ENCODE data around the gene TBC1D10A. TPM values are rescaled to one million over a fixed set of nuclear protein-coding genes. Genes with fewer than 3 reads are reported as not detected.

The TBC1D10A gene
- total and polyA plus RNA-seq, 2 experiments from 2014 or later: 3.3 to 8.8 TPM

DNA sequence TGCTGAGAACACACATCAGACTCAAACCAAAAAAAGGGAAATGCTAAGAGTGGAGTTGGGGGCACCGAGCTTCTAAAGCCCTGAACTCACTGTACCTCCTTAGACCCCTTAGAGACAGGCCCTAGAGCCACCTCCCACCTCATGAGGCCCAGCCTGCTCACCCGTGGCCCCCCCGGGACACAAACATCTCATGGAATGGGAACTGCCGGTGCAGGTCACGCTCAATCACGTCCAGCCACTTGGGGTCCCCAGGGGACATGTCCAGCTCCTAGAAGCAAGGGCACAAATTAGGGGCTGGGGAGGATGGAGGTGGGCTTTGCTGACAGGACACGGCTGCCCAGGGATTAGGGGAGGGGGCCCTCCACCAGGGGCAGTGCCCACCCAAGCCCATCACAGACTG lies 31.2 kb downstream of the TBC1D10A start:
- Histone ChIP-seq H2AFZ (no peak overlapping the region), H3K4me2 (no peak overlapping the region), H3K36me3 (ENCODE audit: insufficient read depth) (no peaks in the 10 kb centered on the region), H3K79me2 (replicated peaks; ENCODE audit: insufficient read depth) (no peaks in the 10 kb centered on the region), H3F3A (replicated peaks; ENCODE audit: low read depth) (no peaks in the 10 kb centered on the region), H3K9me2 (ENCODE audit: insufficient read depth) (no peaks in the 10 kb centered on the region), H3K4me1 (ENCODE audit: insufficient read depth) (peaks cover 2% of the 10 kb centered on the region; the same call in 1 of the 2 replicates), H4K20me1 (replicated peaks; ENCODE audit: insufficient read depth) (no peaks in the 10 kb centered on the region), H3K27ac (ENCODE audit: low read depth) (no peak overlapping the region), H3K4me3 (no peak overlapping the region), H3K27me3 (ENCODE audit: insufficient read depth) (no peaks in the 10 kb centered on the region)
- no peaks in the 10 kb centered on the region; the same call in 2 of the 3 replicates for H3K36me3 Mint-ChIP-seq (ENCODE audit: low read depth)
- H3K27me3 Mint-ChIP-seq (ENCODE audit: insufficient read depth, low read depth, poor library complexity): peaks cover 10% of the 10 kb centered on the region
- no peaks in the 10 kb centered on the region for H3K9me3 Mint-ChIP-seq
- peaks cover 10% of the 10 kb centered on the region; the same call in 2 of the 3 replicates for H3K4me1 Mint-ChIP-seq
- no peak overlapping the region for H3K4me3 Mint-ChIP-seq
- H3K27ac Mint-ChIP-seq: no peak overlapping the region
- TF ChIP-seq POLR2AphosphoS5 (IDR thresholded peaks at IDR 0.05; ENCODE audit: low read depth) (no peak), STAT1 (IDR thresholded peaks at IDR 0.05; ENCODE audit: unreplicated experiment) (no peak)
- TF ChIP-seq, protein P1, sequence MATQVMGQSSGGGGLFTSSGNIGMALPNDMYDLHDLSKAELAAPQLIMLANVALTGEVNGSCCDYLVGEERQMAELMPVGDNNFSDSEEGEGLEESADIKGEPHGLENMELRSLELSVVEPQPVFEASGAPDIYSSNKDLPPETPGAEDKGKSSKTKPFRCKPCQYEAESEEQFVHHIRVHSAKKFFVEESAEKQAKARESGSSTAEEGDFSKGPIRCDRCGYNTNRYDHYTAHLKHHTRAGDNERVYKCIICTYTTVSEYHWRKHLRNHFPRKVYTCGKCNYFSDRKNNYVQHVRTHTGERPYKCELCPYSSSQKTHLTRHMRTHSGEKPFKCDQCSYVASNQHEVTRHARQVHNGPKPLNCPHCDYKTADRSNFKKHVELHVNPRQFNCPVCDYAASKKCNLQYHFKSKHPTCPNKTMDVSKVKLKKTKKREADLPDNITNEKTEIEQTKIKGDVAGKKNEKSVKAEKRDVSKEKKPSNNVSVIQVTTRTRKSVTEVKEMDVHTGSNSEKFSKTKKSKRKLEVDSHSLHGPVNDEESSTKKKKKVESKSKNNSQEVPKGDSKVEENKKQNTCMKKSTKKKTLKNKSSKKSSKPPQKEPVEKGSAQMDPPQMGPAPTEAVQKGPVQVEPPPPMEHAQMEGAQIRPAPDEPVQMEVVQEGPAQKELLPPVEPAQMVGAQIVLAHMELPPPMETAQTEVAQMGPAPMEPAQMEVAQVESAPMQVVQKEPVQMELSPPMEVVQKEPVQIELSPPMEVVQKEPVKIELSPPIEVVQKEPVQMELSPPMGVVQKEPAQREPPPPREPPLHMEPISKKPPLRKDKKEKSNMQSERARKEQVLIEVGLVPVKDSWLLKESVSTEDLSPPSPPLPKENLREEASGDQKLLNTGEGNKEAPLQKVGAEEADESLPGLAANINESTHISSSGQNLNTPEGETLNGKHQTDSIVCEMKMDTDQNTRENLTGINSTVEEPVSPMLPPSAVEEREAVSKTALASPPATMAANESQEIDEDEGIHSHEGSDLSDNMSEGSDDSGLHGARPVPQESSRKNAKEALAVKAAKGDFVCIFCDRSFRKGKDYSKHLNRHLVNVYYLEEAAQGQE (IDR thresholded peaks at IDR 0.05; ENCODE audit: unreplicated experiment): no peak
- ATAC-seq (no peak), DNase-seq (ENCODE audit: low spot score) (no peak)

DNA sequence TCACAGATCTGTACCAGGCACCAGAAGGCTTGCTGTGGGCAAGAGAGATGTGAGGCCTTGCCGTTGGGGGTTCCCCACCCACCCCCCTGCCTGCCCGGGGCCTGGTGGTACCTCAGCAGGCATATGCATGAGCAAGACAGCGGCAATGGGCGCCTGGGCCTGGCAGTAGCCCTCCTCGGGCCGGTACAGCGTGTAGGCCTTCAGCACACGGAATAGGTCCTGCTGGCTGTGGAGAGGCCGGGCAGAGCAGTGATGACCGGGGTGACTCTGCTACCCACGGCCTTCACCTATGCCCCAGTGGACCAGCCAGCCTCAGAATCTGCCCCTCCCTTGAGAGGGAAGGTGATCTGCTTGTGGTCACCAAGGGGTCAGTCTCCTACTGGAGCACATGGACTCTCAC lies 31.9 kb downstream of the TBC1D10A start:
- Histone ChIP-seq H3K4me2 (no peak overlapping the region), H3K27ac (ENCODE audit: low read depth) (no peak overlapping the region), H3K27me3 (ENCODE audit: insufficient read depth) (no peaks in the 10 kb centered on the region), H3K9me2 (ENCODE audit: insufficient read depth) (no peaks in the 10 kb centered on the region), H3K4me1 (ENCODE audit: insufficient read depth) (peaks cover 8% of the 10 kb centered on the region; the same call in 1 of the 2 replicates), H3F3A (replicated peaks; ENCODE audit: low read depth) (no peaks in the 10 kb centered on the region), H2AFZ (no peak overlapping the region), H4K20me1 (replicated peaks; ENCODE audit: insufficient read depth) (no peaks in the 10 kb centered on the region), H3K79me2 (replicated peaks; ENCODE audit: insufficient read depth) (no peaks in the 10 kb centered on the region), H3K4me3 (no peak overlapping the region), H3K36me3 (ENCODE audit: insufficient read depth) (no peaks in the 10 kb centered on the region)
- Mint-ChIP-seq H3K27ac (no peak overlapping the region), H3K9me3 (no peaks in the 10 kb centered on the region), H3K4me3 (no peak overlapping the region), H3K27me3 (ENCODE audit: insufficient read depth, low read depth, poor library complexity) (peaks cover 11% of the 10 kb centered on the region), H3K36me3 (ENCODE audit: low read depth) (no peaks in the 10 kb centered on the region), H3K4me1 (peaks cover 17% of the 10 kb centered on the region; the same call in 2 of the 3 replicates)
- no peak for ATAC-seq
- no peak for TF ChIP-seq EZH2phosphoT487 (IDR thresholded peaks at IDR 0.05; ENCODE audit: unreplicated experiment)
- TF ChIP-seq, protein P1 (IDR thresholded peaks at IDR 0.05; ENCODE audit: unreplicated experiment): no peak
- no peak for TF ChIP-seq ZNF331 (CRISPR knock-in tag; IDR thresholded peaks at IDR 0.05; ENCODE audit: low read depth)
- TF ChIP-seq, protein P2, sequence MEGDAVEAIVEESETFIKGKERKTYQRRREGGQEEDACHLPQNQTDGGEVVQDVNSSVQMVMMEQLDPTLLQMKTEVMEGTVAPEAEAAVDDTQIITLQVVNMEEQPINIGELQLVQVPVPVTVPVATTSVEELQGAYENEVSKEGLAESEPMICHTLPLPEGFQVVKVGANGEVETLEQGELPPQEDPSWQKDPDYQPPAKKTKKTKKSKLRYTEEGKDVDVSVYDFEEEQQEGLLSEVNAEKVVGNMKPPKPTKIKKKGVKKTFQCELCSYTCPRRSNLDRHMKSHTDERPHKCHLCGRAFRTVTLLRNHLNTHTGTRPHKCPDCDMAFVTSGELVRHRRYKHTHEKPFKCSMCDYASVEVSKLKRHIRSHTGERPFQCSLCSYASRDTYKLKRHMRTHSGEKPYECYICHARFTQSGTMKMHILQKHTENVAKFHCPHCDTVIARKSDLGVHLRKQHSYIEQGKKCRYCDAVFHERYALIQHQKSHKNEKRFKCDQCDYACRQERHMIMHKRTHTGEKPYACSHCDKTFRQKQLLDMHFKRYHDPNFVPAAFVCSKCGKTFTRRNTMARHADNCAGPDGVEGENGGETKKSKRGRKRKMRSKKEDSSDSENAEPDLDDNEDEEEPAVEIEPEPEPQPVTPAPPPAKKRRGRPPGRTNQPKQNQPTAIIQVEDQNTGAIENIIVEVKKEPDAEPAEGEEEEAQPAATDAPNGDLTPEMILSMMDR (conservative IDR thresholded peaks at IDR 0.05; ENCODE audit: low read depth in 2 of 2): no peak
- TF ChIP-seq POLR2AphosphoS5 (IDR thresholded peaks at IDR 0.05; ENCODE audit: low read depth): no peak
- no peak for TF ChIP-seq EZH2 (IDR thresholded peaks at IDR 0.05; ENCODE audit: low read depth, unreplicated experiment)
- TF ChIP-seq ZNF114 (CRISPR knock-in tag; IDR thresholded peaks at IDR 0.05): no peak
- no peak for TF ChIP-seq STAT1 (IDR thresholded peaks at IDR 0.05; ENCODE audit: unreplicated experiment)
- no peak for DNase-seq (ENCODE audit: low spot score)
